CD4-positive, alpha-beta T cell treated with Interleukin-15 for 1 hour (primary cell): ENCODE measurements around the gene TLCD1.
A peak's percentile ranks its signal among the peaks of the same experiment; 100 is the strongest.
"Not testable (repeated sequence)": the region's sequence is repeated elsewhere in the genome, so short reads cannot be mapped to it uniquely, and the experiment has no call there.

Source experiments
- DNase-seq: peaks from one replicate; pipeline ENCODE4 v3.0.0-alpha.2; 2020

Gene TLCD1

GRCh38 chr17:28746611-28747050 is 20.6 kb upstream of the TLCD1 start:
- no peak for DNase-seq

DNA sequence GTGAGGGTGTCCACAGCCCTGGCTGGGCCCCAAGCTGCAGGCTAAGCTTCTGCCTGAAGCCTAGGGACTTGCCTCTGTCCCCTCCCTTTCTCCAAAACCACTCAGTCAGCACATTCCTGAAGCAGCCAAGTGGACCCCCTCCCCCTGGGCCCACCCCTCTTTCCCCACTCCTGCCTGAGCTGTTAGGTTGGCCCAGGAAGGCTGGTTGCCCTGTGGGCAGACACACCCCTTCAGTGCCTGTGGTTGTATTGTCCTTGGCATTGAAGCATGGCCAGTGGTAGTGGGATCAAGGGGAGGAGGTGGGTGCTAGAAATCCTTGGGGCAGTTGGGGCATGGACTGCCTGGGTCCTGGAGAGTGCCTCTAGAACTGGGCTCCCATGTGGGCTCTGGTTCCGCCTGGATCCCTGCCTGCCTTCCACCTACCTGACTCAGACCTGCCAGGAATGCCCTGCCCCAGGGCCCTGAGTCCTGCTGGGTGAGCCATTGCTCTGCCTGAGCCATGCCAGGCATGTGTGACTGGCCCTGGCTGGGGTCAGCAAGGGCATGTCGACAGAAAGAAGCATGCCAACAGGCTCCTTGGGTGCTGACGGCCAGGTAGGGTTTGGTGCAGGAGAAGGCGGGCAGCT is 19.9 kb upstream of the TLCD1 start:
- DNase-seq = no peak

DNA sequence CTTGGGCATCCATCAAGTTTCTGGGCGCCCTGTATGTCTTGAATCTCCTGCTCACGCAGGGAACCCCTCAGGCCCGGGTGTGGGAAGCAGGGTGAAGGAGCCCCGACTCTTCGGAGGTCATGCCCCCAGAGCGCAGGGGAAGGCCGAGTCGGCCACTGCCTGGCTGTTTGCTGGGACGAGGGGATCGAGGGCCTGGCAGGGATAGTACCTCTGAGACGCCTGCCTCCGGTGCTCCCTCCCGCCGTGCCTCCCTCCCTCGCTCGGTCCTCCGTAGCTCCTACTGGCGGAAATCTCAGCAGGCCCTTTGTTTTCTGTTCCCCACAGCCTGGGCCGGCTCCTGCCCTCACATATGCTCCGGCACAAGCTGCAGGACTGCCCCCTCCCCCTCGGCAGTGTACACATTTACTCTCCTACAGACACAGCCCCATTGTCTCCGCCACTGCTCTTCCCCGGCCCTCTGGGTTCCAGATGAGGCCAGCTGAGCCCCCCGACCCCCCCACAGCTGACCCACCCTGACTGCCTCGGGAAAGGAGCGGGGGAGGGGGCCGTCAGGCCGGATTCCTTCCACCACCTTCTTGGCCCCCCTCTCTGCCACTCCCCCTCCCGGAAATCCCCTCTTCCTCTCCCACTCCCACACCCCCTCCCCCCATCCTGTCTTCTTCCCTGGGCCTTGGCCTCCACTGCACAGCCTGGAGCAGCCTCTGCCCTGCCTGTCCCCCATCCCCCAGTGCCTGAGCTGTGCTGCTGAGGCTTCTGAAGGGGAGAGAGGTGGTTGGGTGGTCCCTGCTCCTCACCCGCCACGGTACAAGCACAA is 19.1 kb upstream of the TLCD1 start:
- DNase-seq = peak; percentile 33

DNA sequence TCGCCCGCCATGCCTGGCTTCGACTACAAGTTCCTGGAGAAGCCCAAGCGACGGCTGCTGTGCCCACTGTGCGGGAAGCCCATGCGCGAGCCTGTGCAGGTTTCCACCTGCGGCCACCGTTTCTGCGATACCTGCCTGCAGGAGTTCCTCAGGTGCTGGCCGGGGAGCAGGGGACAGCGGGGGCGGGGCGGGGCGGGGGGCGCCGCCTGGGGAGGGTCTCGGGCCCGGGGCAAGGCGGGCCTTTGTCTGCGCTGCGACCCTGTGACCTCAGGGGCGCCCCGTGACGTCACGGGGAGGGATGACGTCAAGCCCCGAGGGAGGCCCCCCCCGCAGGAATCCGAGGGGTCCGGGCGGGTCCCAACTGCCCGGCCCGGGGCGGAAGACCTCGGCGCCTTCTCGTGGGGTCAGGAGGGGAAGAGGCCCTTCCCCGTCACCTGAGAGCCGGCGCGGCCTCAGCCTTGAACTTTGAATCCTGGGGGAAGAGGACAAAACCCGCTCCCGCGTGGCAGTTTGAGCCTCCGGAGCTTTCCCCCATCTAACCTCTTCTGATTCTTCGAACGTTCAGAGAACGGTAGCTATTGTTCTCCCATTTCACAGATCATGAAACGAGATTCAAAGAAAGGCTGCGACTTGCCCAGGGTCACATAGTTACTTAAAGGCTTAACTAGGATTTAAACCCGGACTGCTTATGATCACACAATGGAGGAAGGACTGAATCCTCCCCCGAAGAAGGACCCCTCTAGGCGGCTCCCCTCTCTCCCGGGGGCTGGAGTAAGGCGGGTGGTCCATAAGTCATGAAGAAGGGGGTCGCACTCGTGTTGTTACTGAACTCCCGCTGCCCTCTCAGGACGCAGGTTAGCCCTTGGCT is 18.3 kb upstream of the TLCD1 start:
- peak; percentile 72 for DNase-seq

DNA sequence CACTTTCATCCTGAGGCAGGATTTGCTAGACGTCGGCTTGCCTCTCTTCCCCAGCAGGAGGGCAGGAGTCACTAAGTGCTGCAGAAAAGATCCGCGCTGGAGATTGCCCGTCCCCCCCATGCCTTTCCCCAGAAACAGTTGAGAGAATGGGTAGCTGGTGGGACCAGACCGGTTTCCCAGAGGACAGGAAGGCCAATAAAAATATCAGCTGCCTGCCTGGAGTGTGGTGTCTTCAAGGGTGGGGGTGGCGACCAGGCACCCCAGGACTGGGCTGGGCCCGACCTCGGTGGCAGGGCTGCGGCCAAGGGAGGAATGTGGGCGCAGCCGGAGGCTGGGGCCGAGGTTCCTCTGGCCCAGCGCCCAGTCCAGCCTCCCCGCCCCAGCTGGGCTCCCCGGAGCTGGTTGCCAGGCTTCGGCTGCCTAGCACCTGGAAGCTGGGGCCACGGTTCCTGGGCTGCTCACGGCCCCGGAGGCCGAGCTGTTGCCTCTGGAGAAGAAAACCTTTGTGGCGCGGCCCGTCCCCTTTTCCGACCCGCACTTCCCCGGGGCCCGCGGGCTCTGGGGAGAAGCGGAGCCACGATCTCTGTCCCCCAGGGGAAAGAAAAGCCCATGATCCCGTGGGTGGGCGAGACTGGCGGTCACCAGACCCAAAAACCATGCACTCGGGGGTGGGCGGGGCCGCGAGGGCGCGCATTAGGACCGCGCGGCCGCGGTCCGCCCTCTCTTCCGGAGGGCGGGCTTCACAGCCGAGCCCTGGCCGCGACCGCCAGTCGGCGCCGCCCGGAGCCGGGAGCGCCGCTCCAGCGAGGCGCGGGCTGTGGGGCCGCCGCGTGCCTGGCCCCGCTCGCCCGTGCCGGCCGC is 17.4 kb upstream of the TLCD1 start, which contains the start of gene TRAF4:
Gene TRAF4, plus strand, starts transcription at position 769 of the 861 bp plus-strand sequence. CDS start 102 bp downstream, outside the sequence.
- peak; percentile 82 for DNase-seq

DNA sequence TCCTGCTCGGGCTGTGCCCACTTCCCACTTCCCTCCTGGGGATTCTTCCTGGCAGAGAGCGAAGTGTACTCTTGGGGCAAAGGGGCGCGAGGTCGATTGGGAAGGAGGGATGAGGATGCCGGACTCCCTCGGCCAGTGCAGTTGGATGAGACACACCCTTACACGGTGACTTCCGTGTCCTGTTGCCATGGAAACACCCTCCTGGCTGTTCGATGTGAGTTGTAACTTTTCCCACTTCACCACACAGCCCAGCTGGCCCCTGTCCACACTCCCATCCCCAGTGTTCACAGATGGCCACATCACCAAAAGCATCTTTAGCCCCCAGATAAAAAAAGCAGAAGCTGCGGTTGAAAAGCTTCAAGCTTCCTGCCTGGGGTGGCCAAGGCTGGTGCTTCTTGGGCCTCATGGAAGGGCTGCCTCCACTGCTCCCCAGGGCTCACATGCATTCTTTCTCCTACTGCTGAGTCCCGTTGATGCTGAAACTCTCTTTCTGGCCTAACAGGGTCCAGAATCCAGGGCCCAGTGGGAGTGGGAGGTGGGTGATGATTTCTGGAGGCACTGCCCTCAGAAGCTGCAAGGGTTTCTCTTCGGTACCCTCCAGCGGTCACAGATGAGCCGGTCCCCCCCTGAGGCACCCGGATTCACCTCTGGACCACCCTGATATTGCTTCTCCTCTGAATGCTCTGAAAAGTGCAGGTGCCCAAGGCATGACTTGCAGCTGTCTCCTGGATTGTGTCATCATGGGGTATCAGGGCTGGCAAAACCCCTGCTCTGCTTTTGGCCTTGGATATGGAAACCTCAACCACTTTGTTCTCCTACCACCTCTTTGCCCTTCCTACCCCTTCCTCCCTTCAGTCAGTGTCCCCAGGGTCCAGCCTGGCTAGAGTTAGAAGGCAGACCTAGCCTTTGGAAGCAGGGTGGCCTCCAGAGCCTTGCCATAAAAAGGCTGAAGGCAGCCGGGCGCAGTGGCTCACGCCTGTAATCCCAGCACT is 15.6 kb upstream of the TLCD1 start:
- peak; percentile 64 for DNase-seq

GRCh38 chr17:28740406-28741357 is 14.6 kb upstream of the TLCD1 start:
- DNase-seq = no peak

DNA sequence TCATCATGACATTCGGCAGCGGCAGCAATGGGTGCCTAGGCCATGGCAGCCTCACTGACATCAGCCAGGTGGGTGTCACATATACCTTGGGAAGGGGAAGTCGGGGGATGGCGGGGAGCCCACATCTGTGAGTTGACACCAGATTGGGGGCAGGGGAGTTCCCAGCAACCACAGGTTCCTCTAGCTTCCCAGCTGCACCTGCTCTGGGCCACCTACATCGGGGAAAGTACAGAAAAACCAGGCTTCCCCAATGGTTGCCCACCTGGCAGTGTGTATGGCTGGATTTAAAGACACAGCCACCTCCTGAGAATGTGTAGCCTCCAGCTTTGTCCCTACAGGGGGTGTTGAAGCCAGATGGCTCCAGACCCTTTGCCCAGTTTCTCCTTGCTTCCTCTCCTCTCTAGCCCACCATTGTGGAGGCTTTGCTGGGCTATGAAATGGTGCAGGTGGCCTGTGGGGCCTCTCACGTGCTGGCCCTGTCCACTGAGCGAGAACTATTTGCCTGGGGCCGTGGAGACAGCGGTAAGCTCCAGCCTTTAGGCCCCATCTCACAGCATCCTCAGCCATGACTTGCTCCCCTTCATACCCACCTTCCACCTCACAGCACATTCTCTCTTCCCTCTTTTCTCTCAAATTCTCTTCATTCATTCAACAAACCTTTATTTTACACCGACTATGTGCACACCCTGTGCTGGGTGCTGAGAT is 12.8 kb upstream of the TLCD1 start:
- DNase-seq = peak; percentile 89

- DNase-seq = peak; percentile 86
Measured at GRCh38 chr17:28737770-28738679, 12.0 kb upstream of the TLCD1 start.

GRCh38 chr17:28737316-28737715 is 11.3 kb upstream of the TLCD1 start:
- no peak for DNase-seq

- DNase-seq = not testable (repeated sequence)
Measured at GRCh38 chr17:28735913-28736769, 10.1 kb upstream of the TLCD1 start.

DNA sequence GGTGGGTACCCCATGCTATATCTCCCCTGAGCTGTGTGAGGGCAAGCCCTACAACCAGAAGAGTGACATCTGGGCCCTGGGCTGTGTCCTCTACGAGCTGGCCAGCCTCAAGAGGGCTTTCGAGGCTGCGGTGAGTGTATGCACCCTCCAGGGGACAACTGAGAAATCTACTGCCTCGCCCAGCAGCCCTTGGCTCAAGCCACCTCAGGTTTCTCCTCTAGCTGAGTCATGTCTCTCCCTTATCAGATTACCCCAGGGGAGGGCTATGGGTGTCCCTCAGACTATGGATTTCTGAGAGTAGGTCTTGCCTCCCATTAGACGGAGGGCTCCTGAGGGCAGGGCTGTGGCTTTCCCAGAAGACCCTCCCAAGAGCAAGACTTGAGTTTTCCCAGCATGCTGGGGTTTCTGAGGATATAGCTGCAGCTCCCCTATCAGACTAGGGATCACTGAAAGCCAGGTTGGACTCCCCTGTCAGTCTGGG is 9.2 kb upstream of the TLCD1 start:
- no peak for DNase-seq

- no peak for DNase-seq
Measured at GRCh38 chr17:28734712-28735241, 8.7 kb upstream of the TLCD1 start.

DNA sequence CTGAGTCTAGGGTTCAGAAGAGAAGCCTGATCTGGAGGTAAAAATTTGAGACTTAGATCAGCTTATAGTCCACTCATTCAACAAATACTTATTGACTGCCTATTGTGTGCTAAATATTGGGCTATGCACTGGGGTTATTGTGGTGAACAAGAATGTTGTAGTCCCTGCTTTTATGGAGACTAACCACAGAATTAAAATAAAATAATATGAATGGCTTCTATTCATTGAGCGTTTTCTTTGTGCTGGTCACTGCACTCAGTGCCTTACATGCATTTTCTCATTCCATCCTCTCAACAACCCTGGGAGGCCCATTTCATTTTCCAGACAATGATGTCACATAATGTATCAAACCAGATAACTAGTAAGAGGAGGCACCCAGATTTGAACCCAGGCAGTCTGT is 7.3 kb upstream of the TLCD1 start:
- no peak for DNase-seq

DNA sequence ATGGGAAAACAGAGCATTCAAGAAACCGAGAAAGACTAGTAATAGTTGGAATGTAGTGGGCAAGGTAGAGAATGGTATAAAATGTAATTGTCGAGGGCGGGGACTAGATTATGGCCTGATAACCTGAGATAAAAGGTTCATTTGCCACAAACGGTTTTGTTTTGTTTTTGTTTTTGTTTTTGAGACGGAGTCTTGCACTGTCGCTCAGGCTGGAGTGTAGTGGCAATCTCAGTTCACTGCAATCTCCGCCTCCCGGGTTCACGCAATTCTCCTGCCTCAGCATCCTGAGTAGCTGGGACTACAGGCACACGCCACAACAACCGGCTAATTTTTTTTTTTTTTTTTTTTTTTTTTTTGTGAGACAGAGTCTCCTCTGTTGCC is 3.9 kb upstream of the TLCD1 start:
- DNase-seq = no peak

DNA sequence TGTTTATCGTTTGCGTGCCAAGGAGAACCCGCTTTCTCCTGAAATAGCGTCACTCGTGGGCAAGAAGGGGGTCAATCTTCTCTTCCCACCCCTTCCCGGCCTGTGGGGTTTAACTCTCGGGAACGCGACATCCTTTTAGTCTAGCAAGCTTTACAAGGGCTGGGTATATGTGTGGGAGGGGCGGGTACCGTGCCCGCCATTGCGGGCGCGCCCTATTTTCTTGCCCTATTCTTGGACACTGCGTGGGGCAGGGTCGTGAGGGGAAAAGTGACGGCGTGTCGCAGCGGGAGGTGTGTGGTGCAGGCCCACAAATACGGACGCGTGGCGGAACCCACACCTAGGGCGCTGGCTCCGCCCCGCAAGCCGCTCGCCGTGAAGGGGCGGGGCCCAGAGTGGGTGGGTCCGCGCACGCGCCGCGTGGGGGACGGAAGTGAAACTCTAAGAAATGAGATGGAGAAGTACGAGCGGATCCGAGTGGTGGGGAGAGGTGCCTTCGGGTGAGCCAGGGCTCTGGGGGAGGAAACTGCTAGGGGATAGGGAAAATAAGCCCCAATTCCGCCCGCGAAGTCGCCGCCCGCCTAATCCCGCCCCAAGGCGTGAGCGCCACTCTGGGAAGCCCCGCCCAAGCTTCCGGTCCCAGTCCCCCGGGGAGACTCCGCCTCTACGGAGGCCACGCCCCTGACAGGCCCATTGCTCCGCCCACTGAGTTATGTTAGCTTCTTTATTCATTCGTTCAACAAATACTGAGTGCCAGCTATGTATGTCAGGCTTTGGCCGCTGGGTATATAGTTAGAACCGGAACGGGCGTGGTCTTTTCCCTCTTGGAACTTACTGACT is 2.5 kb upstream of the TLCD1 start, which contains the start of gene NEK8:
Gene NEK8, plus strand, starts transcription at position 425 of the 837 bp plus-strand sequence. Its CDS starts 26 bp downstream, at position 451.
- peak; percentile 95 for DNase-seq
